ENCODE data around the gene MAGI1.
"Not testable (repeated sequence)": the region's sequence is repeated elsewhere in the genome, so short reads cannot be mapped to it uniquely, and the experiment has no call there.

The MAGI1 gene

DNA sequence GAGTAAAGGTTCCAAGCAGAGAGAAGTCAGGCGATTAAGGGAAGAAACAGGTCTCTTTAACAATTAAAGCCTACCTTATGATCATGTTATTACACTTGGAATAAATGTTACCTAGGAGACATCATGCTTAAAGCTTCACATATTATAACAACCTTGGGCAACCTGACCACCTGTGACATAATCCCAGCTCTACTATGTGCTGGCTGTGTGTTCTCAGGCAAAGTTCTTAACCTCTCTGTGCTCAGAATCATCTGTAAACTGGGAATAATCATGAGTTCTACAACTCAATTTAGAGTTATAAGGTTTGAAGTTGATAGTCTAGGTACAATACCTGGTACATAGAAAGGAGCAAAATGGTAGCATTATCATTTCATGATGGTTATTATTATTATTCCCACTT is 159.3 kb downstream of the MAGI1 start:
- intact Hi-C loops (cut with micrococcal nuclease), result no loop called here
- H3K4me1 Mint-ChIP-seq (ENCODE audit: low read depth), result no peaks in the 10 kb centered on the region

DNA sequence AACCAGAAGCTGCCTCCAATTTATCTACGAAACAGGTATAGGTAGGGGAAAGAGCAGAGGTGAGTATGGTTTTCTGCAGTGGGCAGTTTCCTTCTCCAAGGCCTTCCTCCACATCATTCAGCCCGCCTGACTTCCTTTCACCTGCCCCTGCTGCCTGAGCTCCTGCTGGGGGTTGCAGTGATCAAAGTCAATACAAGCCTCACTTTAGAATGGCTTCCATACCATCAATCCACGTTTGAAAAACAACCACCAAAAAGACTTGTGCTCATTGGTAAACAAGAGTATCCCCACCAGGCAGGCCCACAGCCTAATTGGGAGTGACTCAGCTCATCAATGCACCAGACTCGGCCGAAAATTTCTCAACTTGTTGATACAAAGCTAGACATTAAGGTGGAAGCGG is 159.9 kb downstream of the MAGI1 start:
- Mint-ChIP-seq H3K4me3 (no peak overlapping the region), H3K36me3 (ENCODE audit: low read depth) (no peaks in the 10 kb centered on the region)

More for the DNA sequence above, 159.3 kb downstream of the MAGI1 start:
- Mint-ChIP-seq H3K9me3 (no peaks in the 10 kb centered on the region), H3K36me3 (ENCODE audit: low read depth) (no peaks in the 10 kb centered on the region), H3K27me3 (no peaks in the 10 kb centered on the region), H3K27ac (no peak overlapping the region), H3K4me3 (no peak overlapping the region)

DNA sequence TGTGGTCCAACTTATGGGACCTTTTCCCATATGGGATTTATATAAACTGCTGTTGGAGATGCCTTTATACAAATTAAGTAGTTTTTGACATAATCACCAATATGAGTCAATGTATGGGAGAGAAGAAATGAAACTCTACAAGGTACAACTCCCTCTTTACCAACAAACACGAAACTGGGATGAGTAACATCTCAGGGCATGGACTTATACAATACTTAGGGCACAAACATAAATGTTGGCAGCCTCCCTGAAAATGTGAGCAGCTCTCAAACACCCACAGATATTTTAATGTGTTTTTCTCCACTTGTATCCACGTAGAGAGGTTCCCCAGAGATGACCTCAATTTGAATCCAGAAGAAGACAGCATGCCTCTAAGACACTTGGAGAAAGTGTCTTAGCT is 161.6 kb downstream of the MAGI1 start:
- Mint-ChIP-seq H3K36me3 (ENCODE audit: low read depth) (no peaks in the 10 kb centered on the region), H3K27ac (no peak overlapping the region), H3K4me3 (no peak overlapping the region), H3K4me1 (ENCODE audit: low read depth) (no peaks in the 10 kb centered on the region), H3K27me3 (no peaks in the 10 kb centered on the region), H3K9me3 (no peaks in the 10 kb centered on the region)
- intact Hi-C loops (cut with micrococcal nuclease), result no loop called here

More for the DNA sequence above, 159.9 kb downstream of the MAGI1 start:
- intact Hi-C loops (cut with micrococcal nuclease), result no loop called here
- H3K9me3 Mint-ChIP-seq, result no peaks in the 10 kb centered on the region
- no peaks in the 10 kb centered on the region for H3K27me3 Mint-ChIP-seq
- no peaks in the 10 kb centered on the region for H3K4me1 Mint-ChIP-seq (ENCODE audit: low read depth)
- H3K27ac Mint-ChIP-seq, result no peak overlapping the region

DNA sequence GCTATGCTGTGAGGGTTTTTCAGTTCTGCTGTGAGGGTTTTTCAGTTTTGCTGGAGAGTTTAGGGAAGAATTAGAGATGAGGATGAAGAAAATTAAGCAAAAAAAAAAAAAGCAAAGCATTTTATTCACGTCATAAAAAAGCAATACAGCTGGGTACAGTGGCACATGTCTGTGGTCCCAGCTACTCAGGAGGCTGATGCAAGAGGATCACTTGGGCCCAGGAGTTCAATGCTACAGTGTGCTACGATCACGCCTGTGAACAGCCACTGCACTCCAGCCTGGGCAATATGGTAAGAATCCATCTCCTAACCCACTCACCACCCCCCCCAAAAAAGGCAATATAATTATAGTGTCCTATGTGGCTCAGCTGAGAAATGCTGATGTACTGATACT is 162.7 kb downstream of the MAGI1 start:
- H3K4me1 Mint-ChIP-seq (ENCODE audit: low read depth), result no peaks in the 10 kb centered on the region
- H3K9me3 Mint-ChIP-seq, result no peaks in the 10 kb centered on the region
- H3K27me3 Mint-ChIP-seq, result no peaks in the 10 kb centered on the region
- intact Hi-C loops (cut with micrococcal nuclease), result no loop called here
- no peak overlapping the region for H3K27ac Mint-ChIP-seq
- H3K4me3 Mint-ChIP-seq, result no peak overlapping the region
- H3K36me3 Mint-ChIP-seq (ENCODE audit: low read depth), result no peaks in the 10 kb centered on the region

GRCh38 chr3:65875393-65876027 is 163.2 kb downstream of the MAGI1 start:
- Mint-ChIP-seq H3K36me3 (ENCODE audit: low read depth) (no peaks in the 10 kb centered on the region), H3K27me3 (no peaks in the 10 kb centered on the region), H3K4me3 (no peak overlapping the region), H3K9me3 (no peaks in the 10 kb centered on the region), H3K4me1 (ENCODE audit: low read depth) (no peaks in the 10 kb centered on the region), H3K27ac (no peak overlapping the region)
- intact Hi-C loops (cut with micrococcal nuclease), result no loop called here

- H3K27me3 Mint-ChIP-seq, result no peaks in the 10 kb centered on the region
- intact Hi-C loops (cut with micrococcal nuclease), result no loop called here
- no peaks in the 10 kb centered on the region for H3K4me1 Mint-ChIP-seq (ENCODE audit: low read depth)
- no peak overlapping the region for H3K27ac Mint-ChIP-seq
- H3K36me3 Mint-ChIP-seq (ENCODE audit: low read depth), result no peaks in the 10 kb centered on the region
- no peak overlapping the region for H3K4me3 Mint-ChIP-seq
- H3K9me3 Mint-ChIP-seq, result no peaks in the 10 kb centered on the region
Observed at GRCh38 chr3:65873869-65874268, 164.8 kb downstream of the MAGI1 start.

DNA sequence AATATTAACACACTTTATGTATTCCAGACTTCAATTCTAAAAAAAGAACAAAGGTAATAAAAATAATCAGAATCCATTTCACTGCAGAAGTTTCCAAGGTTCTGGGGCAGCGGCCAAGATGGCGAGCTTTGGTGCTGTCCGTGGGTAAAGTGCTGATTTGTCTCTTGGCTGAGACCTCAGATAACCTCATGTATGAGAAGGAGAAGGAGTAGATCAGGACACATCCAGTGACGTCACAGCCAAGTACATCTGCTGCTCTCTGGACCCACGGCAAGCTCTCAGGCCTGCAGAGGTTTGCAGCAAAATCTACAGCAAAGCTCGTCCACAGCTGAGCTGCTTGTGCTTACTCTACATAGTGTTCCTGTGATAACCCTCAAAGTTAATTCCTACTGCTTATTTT is 165.7 kb downstream of the MAGI1 start:
- intact Hi-C loops (cut with micrococcal nuclease), result no loop called here
- H3K27ac Mint-ChIP-seq, result no peak overlapping the region
- H3K9me3 Mint-ChIP-seq, result no peaks in the 10 kb centered on the region
- H3K36me3 Mint-ChIP-seq (ENCODE audit: low read depth), result no peaks in the 10 kb centered on the region
- no peaks in the 10 kb centered on the region for H3K4me1 Mint-ChIP-seq (ENCODE audit: low read depth)
- H3K4me3 Mint-ChIP-seq, result no peak overlapping the region
- H3K27me3 Mint-ChIP-seq, result no peaks in the 10 kb centered on the region

DNA sequence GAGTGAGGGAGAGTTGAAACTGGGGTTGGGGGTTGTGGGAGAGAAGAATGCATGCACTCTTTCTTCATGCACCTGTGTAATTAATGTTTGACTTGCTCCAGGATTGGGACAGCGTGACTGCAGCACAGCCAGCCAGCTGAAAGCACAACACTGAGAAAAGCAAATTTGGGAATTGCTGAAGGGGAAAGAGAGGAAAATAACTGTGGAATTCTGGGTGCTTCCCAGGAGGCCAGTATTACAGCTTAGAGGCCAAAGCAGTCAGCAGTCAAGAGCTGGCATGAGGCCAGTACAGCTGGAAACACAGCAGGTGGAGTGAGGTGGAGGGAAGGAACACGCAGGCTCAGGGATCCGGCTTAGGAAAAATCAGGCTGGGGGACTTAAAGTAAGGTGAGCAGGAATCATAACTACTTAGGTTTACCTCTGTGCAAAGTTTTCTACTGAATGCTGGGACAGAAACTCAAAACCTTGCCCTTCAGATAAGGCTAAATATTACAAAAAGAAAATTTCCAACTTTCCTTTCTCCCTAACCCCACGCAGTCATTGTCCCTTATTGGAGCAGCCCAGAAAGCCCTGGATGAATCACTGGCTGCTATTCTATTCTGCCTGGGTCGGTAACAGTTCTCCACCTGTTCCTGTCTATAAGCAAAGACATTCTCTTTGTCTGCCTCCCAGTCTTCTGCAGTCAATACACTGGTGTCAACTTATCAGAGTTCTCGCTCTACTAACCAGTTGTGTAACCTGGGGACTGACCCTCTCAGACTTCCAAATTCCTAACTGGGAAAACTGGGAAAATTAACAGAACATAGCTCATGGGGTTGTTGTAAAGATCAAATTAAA is 167.2 kb downstream of the MAGI1 start:
- H3K27me3 Mint-ChIP-seq, result no peaks in the 10 kb centered on the region
- H3K4me3 Mint-ChIP-seq, result no peak overlapping the region
- H3K9me3 Mint-ChIP-seq, result no peaks in the 10 kb centered on the region
- no peaks in the 10 kb centered on the region for H3K4me1 Mint-ChIP-seq (ENCODE audit: low read depth)
- H3K36me3 Mint-ChIP-seq (ENCODE audit: low read depth), result no peaks in the 10 kb centered on the region
- intact Hi-C loops (cut with micrococcal nuclease), result no loop called here
- H3K27ac Mint-ChIP-seq, result no peak overlapping the region

DNA sequence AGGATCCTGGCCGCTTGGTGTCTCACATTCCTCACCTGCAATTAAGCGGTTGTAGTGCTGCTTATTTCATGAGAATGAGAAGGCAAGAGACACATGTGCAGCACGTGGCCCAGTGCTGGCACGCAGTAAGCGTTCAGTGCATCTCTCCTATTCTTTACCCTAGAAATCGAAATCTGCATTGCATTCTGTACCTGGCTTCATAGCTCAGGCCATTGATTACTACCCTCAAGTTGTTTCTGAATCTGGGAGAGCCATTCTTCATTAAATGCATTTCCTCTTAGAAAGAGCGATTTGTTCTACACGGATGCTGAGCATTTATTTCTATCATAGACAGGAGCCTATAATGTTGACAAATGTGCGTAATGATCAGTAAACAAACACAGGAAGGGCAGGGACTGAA is 168.9 kb downstream of the MAGI1 start:
- intact Hi-C loops (cut with micrococcal nuclease), result no loop called here

GRCh38 chr3:65867463-65868210 is 171.1 kb downstream of the MAGI1 start:
- intact Hi-C loops (cut with micrococcal nuclease), result no loop called here
- Mint-ChIP-seq H3K27me3 (no peaks in the 10 kb centered on the region), H3K9me3 (no peaks in the 10 kb centered on the region), H3K36me3 (ENCODE audit: low read depth) (no peaks in the 10 kb centered on the region), H3K4me3 (no peak overlapping the region), H3K4me1 (ENCODE audit: low read depth) (no peaks in the 10 kb centered on the region), H3K27ac (no peak overlapping the region)

More for the DNA sequence above, 168.9 kb downstream of the MAGI1 start:
- Mint-ChIP-seq H3K9me3 (no peaks in the 10 kb centered on the region), H3K4me3 (no peak overlapping the region), H3K36me3 (ENCODE audit: low read depth) (no peaks in the 10 kb centered on the region), H3K27me3 (no peaks in the 10 kb centered on the region), H3K4me1 (ENCODE audit: low read depth) (no peaks in the 10 kb centered on the region), H3K27ac (no peak overlapping the region)

- Mint-ChIP-seq H3K4me1 (ENCODE audit: low read depth) (no peaks in the 10 kb centered on the region), H3K9me3 (peaks cover 8% of the 10 kb centered on the region), H3K4me3 (no peak overlapping the region), H3K36me3 (ENCODE audit: low read depth) (no peaks in the 10 kb centered on the region), H3K27ac (no peak overlapping the region), H3K27me3 (no peaks in the 10 kb centered on the region)
- intact Hi-C loops (cut with micrococcal nuclease), result no loop called here
Observed at GRCh38 chr3:65864357-65864904, 174.3 kb downstream of the MAGI1 start.

DNA sequence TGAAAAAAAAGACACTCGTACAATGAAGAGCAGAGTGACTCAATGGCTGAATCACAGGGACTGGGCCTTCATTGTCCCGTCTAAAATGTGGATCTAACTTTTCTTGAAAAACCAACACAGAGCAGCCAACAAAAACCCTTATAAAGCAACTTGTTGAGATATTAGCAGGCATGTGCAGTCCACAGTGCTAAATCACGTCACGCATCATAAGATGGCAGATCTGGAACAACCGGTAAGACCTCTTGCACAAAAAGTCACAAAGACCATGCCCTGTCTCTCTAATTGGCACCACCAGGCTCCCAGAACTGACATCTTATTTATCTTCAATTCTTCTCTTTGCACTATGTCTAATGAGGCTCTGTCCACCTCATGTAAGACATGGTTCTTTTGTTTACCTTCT is 177.0 kb downstream of the MAGI1 start:
- Mint-ChIP-seq H3K36me3 (ENCODE audit: low read depth) (no peaks in the 10 kb centered on the region), H3K4me1 (ENCODE audit: low read depth) (no peaks in the 10 kb centered on the region), H3K27ac (no peak overlapping the region), H3K27me3 (no peaks in the 10 kb centered on the region), H3K4me3 (no peak overlapping the region), H3K9me3 (peaks cover 8% of the 10 kb centered on the region)
- intact Hi-C loops (cut with micrococcal nuclease), result no loop called here

DNA sequence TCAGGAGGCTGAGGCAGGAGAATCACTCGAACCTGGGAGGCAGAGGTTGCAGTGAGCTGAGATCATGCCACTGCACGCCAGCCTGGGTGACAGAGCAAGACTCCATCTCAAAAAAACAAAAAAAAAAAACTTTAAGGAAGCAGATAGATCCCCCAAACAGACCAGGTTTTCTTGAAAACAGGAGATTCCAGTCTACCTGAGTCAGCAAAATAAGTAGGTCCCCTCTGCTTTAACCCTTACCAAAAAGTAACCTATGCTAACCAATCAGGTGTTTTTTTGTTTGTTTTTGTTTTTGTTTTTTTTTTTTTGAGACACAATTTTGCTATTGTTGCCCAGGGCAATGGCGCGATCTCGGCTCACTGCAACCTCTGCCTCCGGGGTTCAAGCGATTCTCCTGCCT is 179.1 kb downstream of the MAGI1 start:
- H3K4me1 Mint-ChIP-seq (ENCODE audit: low read depth); H3K4me3 Mint-ChIP-seq; H3K9me3 Mint-ChIP-seq; H3K27me3 Mint-ChIP-seq; H3K36me3 Mint-ChIP-seq (ENCODE audit: low read depth); intact Hi-C loops (cut with micrococcal nuclease); H3K27ac Mint-ChIP-seq: not testable (repeated sequence)

GRCh38 chr3:65858749-65859148 is 180.0 kb downstream of the MAGI1 start:
- Mint-ChIP-seq H3K27ac (no peak overlapping the region), H3K27me3 (no peaks in the 10 kb centered on the region), H3K36me3 (ENCODE audit: low read depth) (no peaks in the 10 kb centered on the region), H3K4me3 (no peak overlapping the region), H3K4me1 (ENCODE audit: low read depth) (no peaks in the 10 kb centered on the region), H3K9me3 (peaks cover 8% of the 10 kb centered on the region)
- intact Hi-C loops (cut with micrococcal nuclease), result no loop called here
